Liver (tissue), 3 donors: ENCODE measurements around the gene PLEKHA3.

Experiments used
- EGR1 ChIP-seq, 2 donors: IDR thresholded peaks; 2 replicates each; pipeline ENCODE4 v1.6.1; 2016 to 2018; ENCODE audit warnings: antibody characterized with exemption in 2 of 2, low read depth in 2 of 2
- MAX ChIP-seq: IDR thresholded peaks from 2 replicates; pipeline ENCODE4 v1.6.1; 2016; ENCODE audit warnings: antibody characterized with exemption
- REST ChIP-seq: IDR thresholded peaks from 2 replicates; pipeline ENCODE4 v1.6.1; 2016; ENCODE audit warnings: antibody characterized with exemption, mild to moderate bottlenecking
- TF ChIP-seq, protein P1 (sequence below): fragments of 150-350 bp; IDR thresholded peaks from 2 replicates; pipeline ENCODE4 v1.5.1; 2017; ENCODE audit warnings: improper control_type of control experiment, low read depth, low read length; ENCODE audit not compliant: missing input control
- donor health status: healthy.
- donor health status: healthy.

DNA sequence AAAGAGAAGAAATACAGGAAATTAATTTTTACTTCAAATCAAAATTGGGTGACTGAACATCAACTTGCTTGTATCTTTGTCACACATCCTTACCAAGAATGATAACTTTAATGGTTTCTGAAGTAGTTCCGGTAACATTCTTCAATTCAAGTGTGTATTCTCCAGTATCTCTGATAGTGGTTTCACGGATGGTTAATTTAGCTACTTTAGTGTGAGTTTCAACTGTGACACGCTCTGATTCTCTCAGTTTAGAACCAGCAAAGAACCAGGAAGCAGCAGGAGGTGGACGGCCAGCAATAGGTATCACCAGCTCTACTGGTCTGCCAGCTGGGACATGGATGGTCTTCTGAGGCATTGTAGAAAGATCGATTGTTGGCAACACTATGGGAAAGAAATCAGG, 62.3 kb downstream of the PLEKHA3 start:
- TF ChIP-seq, protein P1, sequence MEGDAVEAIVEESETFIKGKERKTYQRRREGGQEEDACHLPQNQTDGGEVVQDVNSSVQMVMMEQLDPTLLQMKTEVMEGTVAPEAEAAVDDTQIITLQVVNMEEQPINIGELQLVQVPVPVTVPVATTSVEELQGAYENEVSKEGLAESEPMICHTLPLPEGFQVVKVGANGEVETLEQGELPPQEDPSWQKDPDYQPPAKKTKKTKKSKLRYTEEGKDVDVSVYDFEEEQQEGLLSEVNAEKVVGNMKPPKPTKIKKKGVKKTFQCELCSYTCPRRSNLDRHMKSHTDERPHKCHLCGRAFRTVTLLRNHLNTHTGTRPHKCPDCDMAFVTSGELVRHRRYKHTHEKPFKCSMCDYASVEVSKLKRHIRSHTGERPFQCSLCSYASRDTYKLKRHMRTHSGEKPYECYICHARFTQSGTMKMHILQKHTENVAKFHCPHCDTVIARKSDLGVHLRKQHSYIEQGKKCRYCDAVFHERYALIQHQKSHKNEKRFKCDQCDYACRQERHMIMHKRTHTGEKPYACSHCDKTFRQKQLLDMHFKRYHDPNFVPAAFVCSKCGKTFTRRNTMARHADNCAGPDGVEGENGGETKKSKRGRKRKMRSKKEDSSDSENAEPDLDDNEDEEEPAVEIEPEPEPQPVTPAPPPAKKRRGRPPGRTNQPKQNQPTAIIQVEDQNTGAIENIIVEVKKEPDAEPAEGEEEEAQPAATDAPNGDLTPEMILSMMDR: no peak
- no peak for TF ChIP-seq MAX
- TF ChIP-seq REST: no peak
- TF ChIP-seq EGR1 (IDR thresholded peaks at IDR 0.05; ENCODE audit: low read depth in 2 of 2): no peak
